GM12892 (cell line): ENCODE results near the gene RASA3.

Source experiments
- POLR2A ChIP-seq: IDR thresholded peaks from 2 replicates; pipeline ENCODE4 v1.6.1; 2011; ENCODE audit warnings: low read depth, low read length, control low read depth
- POLR2AphosphoS5 ChIP-seq: IDR thresholded peaks from 2 replicates; pipeline ENCODE4 v1.6.1; 2011; ENCODE audit warnings: low read depth, low read length, control low read depth
- TAF1 ChIP-seq: IDR thresholded peaks from 2 replicates; pipeline ENCODE4 v1.6.1; 2011; ENCODE audit warnings: low read depth, mild to moderate bottlenecking, control low read depth, low read length, borderline replicate concordance

GRCh38 chr13:114131583-114132418 lies 622 bp downstream of the RASA3 start:
- TF ChIP-seq POLR2A (no peak), TAF1 (no peak), POLR2AphosphoS5 (no peak)
